ENCODE data around the gene STK11IP.

DNA sequence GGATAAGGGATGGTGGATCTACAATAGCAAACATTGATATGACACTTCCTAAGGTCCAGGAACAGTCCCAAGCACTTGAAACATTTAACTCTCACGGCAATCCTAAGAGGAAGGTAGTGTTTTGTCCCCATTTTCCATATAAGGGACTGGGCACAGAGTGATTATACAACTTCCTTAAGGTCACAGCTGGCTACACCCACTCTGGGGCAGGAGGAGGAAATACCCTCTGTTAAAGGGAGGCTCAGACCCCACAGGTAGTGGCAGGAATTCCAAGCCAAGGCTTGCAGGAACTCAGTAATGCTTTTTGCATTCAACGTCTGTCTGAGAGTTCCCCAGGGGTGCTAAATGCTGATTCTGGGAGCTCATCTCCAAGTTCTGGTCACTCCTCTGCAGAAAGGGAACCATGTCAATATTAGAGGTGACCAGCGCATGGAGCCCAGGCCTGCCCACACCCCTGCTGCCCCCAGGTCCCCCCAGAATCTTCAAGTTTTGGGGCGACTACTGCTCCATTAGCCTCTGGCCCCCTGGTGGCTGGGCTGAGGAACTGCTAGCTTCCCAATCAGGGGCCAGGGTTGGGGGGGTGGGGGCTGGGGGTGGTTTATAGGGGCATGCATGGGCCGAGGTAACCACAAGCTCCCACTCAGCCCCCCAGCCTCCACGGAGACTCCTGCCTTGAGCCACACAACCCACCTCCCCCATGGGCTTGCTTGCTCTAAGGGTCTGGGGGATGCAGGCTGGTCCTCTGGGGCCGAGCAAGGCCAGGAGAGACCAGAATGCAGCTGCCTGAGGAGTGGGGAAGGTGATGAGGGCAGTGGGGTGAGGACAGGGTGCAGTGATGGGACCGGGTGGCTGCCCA lies 37.4 kb upstream of the STK11IP start:
- TF ChIP-seq, protein P1, sequence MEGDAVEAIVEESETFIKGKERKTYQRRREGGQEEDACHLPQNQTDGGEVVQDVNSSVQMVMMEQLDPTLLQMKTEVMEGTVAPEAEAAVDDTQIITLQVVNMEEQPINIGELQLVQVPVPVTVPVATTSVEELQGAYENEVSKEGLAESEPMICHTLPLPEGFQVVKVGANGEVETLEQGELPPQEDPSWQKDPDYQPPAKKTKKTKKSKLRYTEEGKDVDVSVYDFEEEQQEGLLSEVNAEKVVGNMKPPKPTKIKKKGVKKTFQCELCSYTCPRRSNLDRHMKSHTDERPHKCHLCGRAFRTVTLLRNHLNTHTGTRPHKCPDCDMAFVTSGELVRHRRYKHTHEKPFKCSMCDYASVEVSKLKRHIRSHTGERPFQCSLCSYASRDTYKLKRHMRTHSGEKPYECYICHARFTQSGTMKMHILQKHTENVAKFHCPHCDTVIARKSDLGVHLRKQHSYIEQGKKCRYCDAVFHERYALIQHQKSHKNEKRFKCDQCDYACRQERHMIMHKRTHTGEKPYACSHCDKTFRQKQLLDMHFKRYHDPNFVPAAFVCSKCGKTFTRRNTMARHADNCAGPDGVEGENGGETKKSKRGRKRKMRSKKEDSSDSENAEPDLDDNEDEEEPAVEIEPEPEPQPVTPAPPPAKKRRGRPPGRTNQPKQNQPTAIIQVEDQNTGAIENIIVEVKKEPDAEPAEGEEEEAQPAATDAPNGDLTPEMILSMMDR (IDR thresholded peaks at IDR 0.05), result peak in 2 of 3 experiments; percentile 53 to 94
- no peak for TF ChIP-seq POLR2A (IDR thresholded peaks at IDR 0.05)
